ENCODE data around the gene CDH4.

DNA sequence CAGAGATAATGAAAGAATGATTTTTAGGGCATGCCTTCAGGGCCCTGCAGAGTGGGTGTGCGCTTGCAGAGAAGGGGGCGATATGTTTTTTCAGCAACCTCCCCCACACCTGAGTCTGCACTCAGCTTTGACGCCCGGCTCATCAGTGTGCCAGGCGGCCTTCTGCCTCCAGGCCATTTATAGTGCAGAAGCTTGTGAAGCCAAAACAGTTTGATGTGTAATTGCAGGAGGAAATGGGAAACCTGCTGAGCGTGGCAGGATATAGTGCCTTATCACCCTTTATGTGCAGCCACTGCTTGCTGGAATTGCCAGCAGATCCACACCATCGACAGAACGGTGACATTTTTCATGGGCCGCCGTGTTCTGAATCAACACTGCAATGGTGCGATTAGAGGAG lies 178.2 kb downstream of the CDH4 start:
- TF ChIP-seq POLR2A (IDR thresholded peaks at IDR 0.05; ENCODE audit: control extremely low read depth in 1 of 2, low read depth in 2 of 2, low read length in 2 of 2) (no peak), EZH2 (IDR thresholded peaks at IDR 0.05; ENCODE audit: low read depth, low read length, severe bottlenecking) (no peak), POLR2AphosphoS5 (IDR thresholded peaks at IDR 0.05; ENCODE audit: low read depth, low read length) (no peak), TAF1 (IDR thresholded peaks at IDR 0.05; ENCODE audit: low read depth, low read length) (no peak), SRF (IDR thresholded peaks at IDR 0.05; ENCODE audit: low read depth, low read length) (no peak)
- TF ChIP-seq, protein P1, sequence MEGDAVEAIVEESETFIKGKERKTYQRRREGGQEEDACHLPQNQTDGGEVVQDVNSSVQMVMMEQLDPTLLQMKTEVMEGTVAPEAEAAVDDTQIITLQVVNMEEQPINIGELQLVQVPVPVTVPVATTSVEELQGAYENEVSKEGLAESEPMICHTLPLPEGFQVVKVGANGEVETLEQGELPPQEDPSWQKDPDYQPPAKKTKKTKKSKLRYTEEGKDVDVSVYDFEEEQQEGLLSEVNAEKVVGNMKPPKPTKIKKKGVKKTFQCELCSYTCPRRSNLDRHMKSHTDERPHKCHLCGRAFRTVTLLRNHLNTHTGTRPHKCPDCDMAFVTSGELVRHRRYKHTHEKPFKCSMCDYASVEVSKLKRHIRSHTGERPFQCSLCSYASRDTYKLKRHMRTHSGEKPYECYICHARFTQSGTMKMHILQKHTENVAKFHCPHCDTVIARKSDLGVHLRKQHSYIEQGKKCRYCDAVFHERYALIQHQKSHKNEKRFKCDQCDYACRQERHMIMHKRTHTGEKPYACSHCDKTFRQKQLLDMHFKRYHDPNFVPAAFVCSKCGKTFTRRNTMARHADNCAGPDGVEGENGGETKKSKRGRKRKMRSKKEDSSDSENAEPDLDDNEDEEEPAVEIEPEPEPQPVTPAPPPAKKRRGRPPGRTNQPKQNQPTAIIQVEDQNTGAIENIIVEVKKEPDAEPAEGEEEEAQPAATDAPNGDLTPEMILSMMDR (IDR thresholded peaks at IDR 0.05; ENCODE audit: control extremely low read depth in 1 of 3, insufficient read depth in 1 of 3, low read depth in 1 of 3, low read length in 3 of 3), result no peak
- TF ChIP-seq, protein P2, sequence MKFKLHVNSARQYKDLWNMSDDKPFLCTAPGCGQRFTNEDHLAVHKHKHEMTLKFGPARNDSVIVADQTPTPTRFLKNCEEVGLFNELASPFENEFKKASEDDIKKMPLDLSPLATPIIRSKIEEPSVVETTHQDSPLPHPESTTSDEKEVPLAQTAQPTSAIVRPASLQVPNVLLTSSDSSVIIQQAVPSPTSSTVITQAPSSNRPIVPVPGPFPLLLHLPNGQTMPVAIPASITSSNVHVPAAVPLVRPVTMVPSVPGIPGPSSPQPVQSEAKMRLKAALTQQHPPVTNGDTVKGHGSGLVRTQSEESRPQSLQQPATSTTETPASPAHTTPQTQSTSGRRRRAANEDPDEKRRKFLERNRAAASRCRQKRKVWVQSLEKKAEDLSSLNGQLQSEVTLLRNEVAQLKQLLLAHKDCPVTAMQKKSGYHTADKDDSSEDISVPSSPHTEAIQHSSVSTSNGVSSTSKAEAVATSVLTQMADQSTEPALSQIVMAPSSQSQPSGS (IDR thresholded peaks at IDR 0.05; ENCODE audit: low read length), result no peak
- TF ChIP-seq, protein P3, sequence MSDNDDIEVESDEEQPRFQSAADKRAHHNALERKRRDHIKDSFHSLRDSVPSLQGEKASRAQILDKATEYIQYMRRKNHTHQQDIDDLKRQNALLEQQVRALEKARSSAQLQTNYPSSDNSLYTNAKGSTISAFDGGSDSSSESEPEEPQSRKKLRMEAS (IDR thresholded peaks at IDR 0.05), result no peak

Measured in H1 (cell line).